ENCODE results near the gene SLC44A1. TPM values are rescaled to one million over a fixed set of nuclear protein-coding genes. Genes with fewer than 3 reads are reported as not detected.

Gene SLC44A1
- total RNA-seq, 2 experiments from 2014 or later = 26.6 to 71.6 TPM

DNA sequence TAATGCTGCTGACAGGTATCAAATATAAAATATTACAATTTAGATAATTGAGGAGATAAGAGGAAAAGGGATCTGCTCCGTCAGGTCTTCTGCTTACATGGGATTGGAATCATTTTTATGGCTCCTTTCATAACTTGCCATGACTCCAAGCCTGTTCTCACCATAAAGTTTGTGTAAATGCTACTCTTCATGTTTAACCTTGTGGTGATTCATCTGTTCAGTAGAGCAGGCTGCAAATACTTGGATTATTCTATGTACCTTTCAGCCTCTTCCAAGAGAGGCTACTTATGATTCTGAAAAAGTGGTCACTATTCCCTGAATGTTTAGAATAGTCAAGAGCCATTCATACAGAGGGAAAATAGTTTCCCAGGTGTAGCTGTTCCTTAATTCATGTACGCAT lies 66.9 kb downstream of the SLC44A1 start:
- H3K4me3 ChIP-seq (ENCODE audit: low read depth, low read length, poor library complexity, severe bottlenecking) = no peak overlapping the region
- POLR2A ChIA-PET = interaction anchor here (0.6 kb wide), 1 partner anchor 1081 kb away, joined by 5 read pairs; no protein-coding TSS in a partner anchor
- H3K9me3 ChIP-seq (ENCODE audit: low read length) = no peaks in the 10 kb centered on the region
- DNase-seq (ENCODE audit: low spot score) = no peak
- TF ChIP-seq, protein P1, sequence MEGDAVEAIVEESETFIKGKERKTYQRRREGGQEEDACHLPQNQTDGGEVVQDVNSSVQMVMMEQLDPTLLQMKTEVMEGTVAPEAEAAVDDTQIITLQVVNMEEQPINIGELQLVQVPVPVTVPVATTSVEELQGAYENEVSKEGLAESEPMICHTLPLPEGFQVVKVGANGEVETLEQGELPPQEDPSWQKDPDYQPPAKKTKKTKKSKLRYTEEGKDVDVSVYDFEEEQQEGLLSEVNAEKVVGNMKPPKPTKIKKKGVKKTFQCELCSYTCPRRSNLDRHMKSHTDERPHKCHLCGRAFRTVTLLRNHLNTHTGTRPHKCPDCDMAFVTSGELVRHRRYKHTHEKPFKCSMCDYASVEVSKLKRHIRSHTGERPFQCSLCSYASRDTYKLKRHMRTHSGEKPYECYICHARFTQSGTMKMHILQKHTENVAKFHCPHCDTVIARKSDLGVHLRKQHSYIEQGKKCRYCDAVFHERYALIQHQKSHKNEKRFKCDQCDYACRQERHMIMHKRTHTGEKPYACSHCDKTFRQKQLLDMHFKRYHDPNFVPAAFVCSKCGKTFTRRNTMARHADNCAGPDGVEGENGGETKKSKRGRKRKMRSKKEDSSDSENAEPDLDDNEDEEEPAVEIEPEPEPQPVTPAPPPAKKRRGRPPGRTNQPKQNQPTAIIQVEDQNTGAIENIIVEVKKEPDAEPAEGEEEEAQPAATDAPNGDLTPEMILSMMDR (conservative IDR thresholded peaks at IDR 0.05; ENCODE audit: low read length) = no peak
- no peak for TF ChIP-seq EZH2phosphoT487 (IDR thresholded peaks at IDR 0.05; ENCODE audit: borderline replicate concordance, low read depth, low read length)
- H3K79me2 ChIP-seq (ENCODE audit: insufficient read depth, low read depth, low read length) = no peaks in the 10 kb centered on the region
- peaks cover 41% of the 10 kb centered on the region for H3K36me3 ChIP-seq (ENCODE audit: insufficient read depth, low read length)
- no peaks in the 10 kb centered on the region for H4K20me1 ChIP-seq (ENCODE audit: insufficient read depth, low read length)
- H3K9me2 ChIP-seq (ENCODE audit: insufficient read depth, low read length) = no peaks in the 10 kb centered on the region
- H3K4me1 ChIP-seq (ENCODE audit: insufficient read depth, low read length, poor library complexity, severe bottlenecking) = peaks cover 6% of the 10 kb centered on the region
- intact Hi-C loops (cut with micrococcal nuclease; ENCODE audit: unreplicated experiment) = no loop called here
- no peak overlapping the region for H3K4me2 ChIP-seq (ENCODE audit: low read length)
- no TSS peak for BruUV-seq (replicated peaks)
- H3K27ac ChIP-seq (ENCODE audit: low read depth, low read length, poor library complexity, severe bottlenecking) = no peak overlapping the region
- H2AFZ ChIP-seq (ENCODE audit: low read length) = no peak overlapping the region
- CTCF ChIA-PET (ENCODE audit: unreplicated experiment) = no interaction called here

DNA sequence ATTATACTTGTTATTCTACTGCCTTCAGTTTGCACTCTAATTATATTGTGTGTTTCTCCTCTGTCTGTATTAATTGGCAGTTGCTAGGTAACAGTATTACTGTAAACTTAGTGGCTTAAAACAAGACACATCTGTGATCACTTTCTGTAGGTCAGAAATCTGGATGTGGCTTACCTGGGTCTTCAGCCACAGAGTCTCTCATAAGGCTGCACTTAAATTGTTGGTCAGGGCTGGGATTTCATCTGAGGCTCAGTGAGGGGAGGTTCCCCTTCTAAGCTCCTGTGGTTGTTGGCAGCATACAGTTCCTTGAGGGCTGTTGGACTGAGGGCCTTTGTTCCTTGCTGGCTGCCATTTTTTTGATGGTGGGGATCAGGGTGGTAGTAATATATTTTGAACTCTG lies 68.8 kb downstream of the SLC44A1 start:
- no peaks in the 10 kb centered on the region for H3K79me2 ChIP-seq (ENCODE audit: insufficient read depth, low read depth, low read length)
- no peak overlapping the region for H2AFZ ChIP-seq (ENCODE audit: low read length)
- ChIA-PET POLR2A (interaction anchor here (0.9 kb wide), 1 partner anchor 11 kb away, joined by 3 read pairs; no protein-coding TSS in a partner anchor), CTCF (ENCODE audit: unreplicated experiment) (no interaction called here)
- H4K20me1 ChIP-seq (ENCODE audit: insufficient read depth, low read length) = no peaks in the 10 kb centered on the region
- H3K27ac ChIP-seq (ENCODE audit: low read depth, low read length, poor library complexity, severe bottlenecking) = no peak overlapping the region
- no peak overlapping the region for H3K4me2 ChIP-seq (ENCODE audit: low read length)
- DNase-seq (ENCODE audit: low spot score) = no peak
- peaks cover 37% of the 10 kb centered on the region for H3K36me3 ChIP-seq (ENCODE audit: insufficient read depth, low read length)
- peaks cover 12% of the 10 kb centered on the region for H3K4me1 ChIP-seq (ENCODE audit: insufficient read depth, low read length, poor library complexity, severe bottlenecking)
- no peak overlapping the region for H3K4me3 ChIP-seq (ENCODE audit: low read depth, low read length, poor library complexity, severe bottlenecking)
- H3K9me2 ChIP-seq (ENCODE audit: insufficient read depth, low read length) = no peaks in the 10 kb centered on the region
- no peaks in the 10 kb centered on the region for H3K9me3 ChIP-seq (ENCODE audit: low read length)
- TF ChIP-seq EZH2phosphoT487 (IDR thresholded peaks at IDR 0.05; ENCODE audit: borderline replicate concordance, low read depth, low read length) = no peak
- TF ChIP-seq, protein P1 (conservative IDR thresholded peaks at IDR 0.05; ENCODE audit: low read length) = no peak
- intact Hi-C loops (cut with micrococcal nuclease; ENCODE audit: unreplicated experiment) = no loop called here
- no TSS peak for BruUV-seq (replicated peaks)

DNA sequence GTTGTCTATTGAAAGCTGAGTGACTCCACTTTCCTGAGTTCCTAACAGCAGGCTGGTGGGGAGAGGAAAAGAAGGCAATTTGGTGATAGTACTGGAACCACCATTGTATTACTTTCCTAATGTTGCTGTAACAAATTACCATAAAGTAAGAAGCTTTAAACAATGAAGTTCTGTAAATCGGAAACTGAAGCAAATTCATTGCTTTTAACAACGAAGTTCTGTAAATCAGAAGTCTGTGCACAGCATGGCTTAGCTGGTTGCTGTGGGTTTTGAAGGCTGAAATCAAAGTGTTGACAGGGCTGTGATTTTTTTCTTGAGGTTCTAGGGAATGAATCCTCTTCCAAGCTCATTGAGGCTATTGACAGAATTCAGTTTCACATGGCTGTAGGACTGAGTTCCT lies 72.3 kb downstream of the SLC44A1 start:
- Histone ChIP-seq H3K4me2 (ENCODE audit: low read length) (no peak overlapping the region), H3K4me1 (ENCODE audit: insufficient read depth, low read length, poor library complexity, severe bottlenecking) (peaks cover 33% of the 10 kb centered on the region), H4K20me1 (ENCODE audit: insufficient read depth, low read length) (no peaks in the 10 kb centered on the region), H3K79me2 (ENCODE audit: insufficient read depth, low read depth, low read length) (no peaks in the 10 kb centered on the region), H3K4me3 (ENCODE audit: low read depth, low read length, poor library complexity, severe bottlenecking) (no peak overlapping the region), H3K36me3 (ENCODE audit: insufficient read depth, low read length) (peaks cover 29% of the 10 kb centered on the region), H2AFZ (ENCODE audit: low read length) (no peak overlapping the region), H3K27ac (ENCODE audit: low read depth, low read length, poor library complexity, severe bottlenecking) (no peak overlapping the region), H3K9me2 (ENCODE audit: insufficient read depth, low read length) (no peaks in the 10 kb centered on the region), H3K9me3 (ENCODE audit: low read length) (no peaks in the 10 kb centered on the region)
- no peak for DNase-seq (ENCODE audit: low spot score)
- POLR2A ChIA-PET = interaction anchor here (0.6 to 3.5 kb wide), 5 partner anchors 8 to 67 kb away, joined by 3 to 23 read pairs (median 3); no protein-coding TSS in a partner anchor
- BruUV-seq (replicated peaks) = no TSS peak
- no peak for TF ChIP-seq EZH2phosphoT487 (IDR thresholded peaks at IDR 0.05; ENCODE audit: borderline replicate concordance, low read depth, low read length)
- TF ChIP-seq, protein P1 (conservative IDR thresholded peaks at IDR 0.05; ENCODE audit: low read length) = no peak
- CTCF ChIA-PET (ENCODE audit: unreplicated experiment) = no interaction called here
- intact Hi-C loops (cut with micrococcal nuclease; ENCODE audit: unreplicated experiment) = no loop called here

All from OCI-LY7 (cell line).